ENCODE data around the gene JADE2. TPM values are rescaled to one million over a fixed set of nuclear protein-coding genes. Genes with fewer than 3 reads are reported as not detected.
A peak's percentile ranks its signal among the peaks of the same experiment; 100 is the strongest.
"Not testable (repeated sequence)": the region's sequence is repeated elsewhere in the genome, so short reads cannot be mapped to it uniquely, and the experiment has no call there.

Gene JADE2
- total and polyA plus RNA-seq, 2 experiments from 2014 or later = 14.9 to 35.4 TPM

- Histone ChIP-seq H3K4me1 (ENCODE audit: insufficient read depth) (peaks cover 36% of the 10 kb centered on the region), H3K4me3 (no peak overlapping the region), H3K9me3 (ENCODE audit: low read depth) (no peaks in the 10 kb centered on the region), H3K27ac (peak overlapping the region; percentile 96), H3K4me2 (peak overlapping the region; percentile 25), H3K36me3 (replicated peaks; ENCODE audit: insufficient read depth, low read depth) (no peaks in the 10 kb centered on the region), H4K20me1 (ENCODE audit: insufficient read depth, poor library complexity, severe bottlenecking) (no peaks in the 10 kb centered on the region), H3K9me2 (replicated peaks; ENCODE audit: insufficient read depth) (no peaks in the 10 kb centered on the region), H3K79me2 (peaks cover 10% of the 10 kb centered on the region), H3K27me3 (no peaks in the 10 kb centered on the region), H2AFZ (peak overlapping the region; percentile 17)
- WGBS (ENCODE audit: low lambda C conversion rate, missing lambda C conversion rate) = 79% methylated on average over 5 of the region's 5 CpGs
- DNase-seq (ENCODE audit: low spot score) = no peak
- TF ChIP-seq EZH2phosphoT487 (IDR thresholded peaks at IDR 0.05; ENCODE audit: low read depth, severe bottlenecking, unreplicated experiment) (no peak), EZH2 (IDR thresholded peaks at IDR 0.05; ENCODE audit: borderline replicate concordance) (no peak), CTCF (IDR thresholded peaks at IDR 0.05; ENCODE audit: poor library complexity) (no peak)
These were observed 12.8 kb upstream of the JADE2 start for GRCh38 chr5:134512661-134512999.

- H3K4me1 ChIP-seq (ENCODE audit: insufficient read depth) = peaks cover 25% of the 10 kb centered on the region
- H3K27ac ChIP-seq = no peak overlapping the region
- H4K20me1 ChIP-seq (ENCODE audit: insufficient read depth, poor library complexity, severe bottlenecking) = no peaks in the 10 kb centered on the region
- no peak for DNase-seq (ENCODE audit: low spot score)
- 79% methylated on average over 5 of the region's 5 CpGs for WGBS (ENCODE audit: low lambda C conversion rate, missing lambda C conversion rate)
- no peaks in the 10 kb centered on the region for H3K79me2 ChIP-seq
- TF ChIP-seq CTCF (IDR thresholded peaks at IDR 0.05; ENCODE audit: poor library complexity) = no peak
- no peak for TF ChIP-seq EZH2 (IDR thresholded peaks at IDR 0.05; ENCODE audit: borderline replicate concordance)
- no peak for TF ChIP-seq EZH2phosphoT487 (IDR thresholded peaks at IDR 0.05; ENCODE audit: low read depth, severe bottlenecking, unreplicated experiment)
- no peak overlapping the region for H3K4me2 ChIP-seq
- H3K9me2 ChIP-seq (replicated peaks; ENCODE audit: insufficient read depth) = no peaks in the 10 kb centered on the region
- no peak overlapping the region for H3K4me3 ChIP-seq
- no peaks in the 10 kb centered on the region for H3K27me3 ChIP-seq
- no peak overlapping the region for H2AFZ ChIP-seq
- no peaks in the 10 kb centered on the region for H3K9me3 ChIP-seq (ENCODE audit: low read depth)
- no peaks in the 10 kb centered on the region for H3K36me3 ChIP-seq (replicated peaks; ENCODE audit: insufficient read depth, low read depth)
These were observed 9.7 kb upstream of the JADE2 start for GRCh38 chr5:134515801-134516200.

GRCh38 chr5:134516984-134517383, 8.5 kb upstream of the JADE2 start:
- 96% methylated on average over 8 of the region's 8 CpGs for WGBS (ENCODE audit: low lambda C conversion rate, missing lambda C conversion rate)

GRCh38 chr5:134517553-134517952, 7.9 kb upstream of the JADE2 start:
- DNase-seq (ENCODE audit: low spot score) = no peak
- Histone ChIP-seq H2AFZ (no peak overlapping the region), H4K20me1 (ENCODE audit: insufficient read depth, poor library complexity, severe bottlenecking) (no peaks in the 10 kb centered on the region), H3K4me2 (no peak overlapping the region), H3K27me3 (no peaks in the 10 kb centered on the region), H3K27ac (no peak overlapping the region), H3K9me2 (replicated peaks; ENCODE audit: insufficient read depth) (no peaks in the 10 kb centered on the region), H3K36me3 (replicated peaks; ENCODE audit: insufficient read depth, low read depth) (no peaks in the 10 kb centered on the region), H3K4me3 (no peak overlapping the region), H3K4me1 (ENCODE audit: insufficient read depth) (peaks cover 12% of the 10 kb centered on the region), H3K79me2 (no peaks in the 10 kb centered on the region), H3K9me3 (ENCODE audit: low read depth) (no peaks in the 10 kb centered on the region)
- no peak for TF ChIP-seq EZH2phosphoT487 (IDR thresholded peaks at IDR 0.05; ENCODE audit: low read depth, severe bottlenecking, unreplicated experiment)
- no peak for TF ChIP-seq EZH2 (IDR thresholded peaks at IDR 0.05; ENCODE audit: borderline replicate concordance)
- no peak for TF ChIP-seq CTCF (IDR thresholded peaks at IDR 0.05; ENCODE audit: poor library complexity)
- WGBS (ENCODE audit: low lambda C conversion rate, missing lambda C conversion rate) = 93% methylated on average over 5 of the region's 5 CpGs

More at GRCh38 chr5:134516984-134517383, 8.5 kb upstream of the JADE2 start:
- not testable (repeated sequence) for H3K36me3 ChIP-seq (replicated peaks; ENCODE audit: insufficient read depth, low read depth); H3K9me3 ChIP-seq (ENCODE audit: low read depth); H3K9me2 ChIP-seq (replicated peaks; ENCODE audit: insufficient read depth); DNase-seq (ENCODE audit: low spot score); H3K4me3 ChIP-seq; H3K79me2 ChIP-seq; H4K20me1 ChIP-seq (ENCODE audit: insufficient read depth, poor library complexity, severe bottlenecking); H3K27me3 ChIP-seq; H3K4me2 ChIP-seq; H3K27ac ChIP-seq; H2AFZ ChIP-seq
- peaks cover 15% of the 10 kb centered on the region for H3K4me1 ChIP-seq (ENCODE audit: insufficient read depth)
